Measurements from ENCODE around the gene DPAGT1. TPM values are rescaled to one million over a fixed set of nuclear protein-coding genes. Genes with fewer than 3 reads are reported as not detected.

DPAGT1 gene
- polyA plus RNA-seq, 3 donors = 37.0 to 54.2 (median 39.7) TPM

DNA sequence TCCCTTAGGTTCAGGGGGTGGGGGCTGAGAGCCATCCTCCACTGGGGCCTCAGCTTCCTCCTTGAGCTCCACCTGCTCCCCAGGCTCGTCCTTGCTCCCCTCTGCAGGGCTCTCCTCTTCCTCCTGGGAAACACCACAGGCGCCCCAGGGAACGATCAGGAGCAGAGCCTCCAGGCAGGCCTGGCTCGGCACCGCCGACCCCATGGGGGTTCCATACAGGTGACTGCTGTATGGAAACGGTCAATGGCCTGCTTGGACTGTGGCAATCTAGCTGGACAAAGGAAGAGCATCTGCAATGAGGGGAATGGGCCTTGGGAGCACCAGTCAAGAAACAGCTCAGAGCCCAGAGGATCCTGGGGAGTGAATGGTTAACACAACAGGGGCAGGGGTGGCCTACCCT is 52.6 kb downstream of the DPAGT1 start:
- H3K4me3 Mint-ChIP-seq = no peak overlapping the region
- H4K20me1 ChIP-seq (ENCODE audit: insufficient read depth, low read length) = no peaks in the 10 kb centered on the region
- H3K9ac ChIP-seq (ENCODE audit: insufficient read depth, low read length, poor library complexity, severe bottlenecking) = no peak overlapping the region
- H3K4me2 ChIP-seq (replicated peaks; ENCODE audit: extremely low read depth, low read length, poor library complexity, severe bottlenecking) = no peak overlapping the region
- H3K4me1 Mint-ChIP-seq = no peaks in the 10 kb centered on the region
- H3K36me3 Mint-ChIP-seq = peaks cover 91 to 100% of the 10 kb centered on the region in 2 donors
- H3K27ac Mint-ChIP-seq = peak overlapping the region in 2 of 7 donors; percentile 46 to 60
- no peaks in the 10 kb centered on the region for H3K9me3 ChIP-seq (replicated peaks in 1 of 2; ENCODE audit: control insufficient read depth in 1 of 2, insufficient read depth in 1 of 2, low read length in 2 of 2)
- H3K4me1 ChIP-seq (ENCODE audit: control insufficient read depth in 1 of 2, insufficient read depth in 2 of 2, low read length in 2 of 2) = no peaks in the 10 kb centered on the region
- no peak for DNase-seq
- 91% methylated on average over 6 of the region's 7 CpGs for WGBS (ENCODE audit: insufficient coverage)
- no peak overlapping the region for H2AFZ ChIP-seq (ENCODE audit: insufficient read depth, low read depth, low read length, poor library complexity, severe bottlenecking)
- TF ChIP-seq, protein P1, sequence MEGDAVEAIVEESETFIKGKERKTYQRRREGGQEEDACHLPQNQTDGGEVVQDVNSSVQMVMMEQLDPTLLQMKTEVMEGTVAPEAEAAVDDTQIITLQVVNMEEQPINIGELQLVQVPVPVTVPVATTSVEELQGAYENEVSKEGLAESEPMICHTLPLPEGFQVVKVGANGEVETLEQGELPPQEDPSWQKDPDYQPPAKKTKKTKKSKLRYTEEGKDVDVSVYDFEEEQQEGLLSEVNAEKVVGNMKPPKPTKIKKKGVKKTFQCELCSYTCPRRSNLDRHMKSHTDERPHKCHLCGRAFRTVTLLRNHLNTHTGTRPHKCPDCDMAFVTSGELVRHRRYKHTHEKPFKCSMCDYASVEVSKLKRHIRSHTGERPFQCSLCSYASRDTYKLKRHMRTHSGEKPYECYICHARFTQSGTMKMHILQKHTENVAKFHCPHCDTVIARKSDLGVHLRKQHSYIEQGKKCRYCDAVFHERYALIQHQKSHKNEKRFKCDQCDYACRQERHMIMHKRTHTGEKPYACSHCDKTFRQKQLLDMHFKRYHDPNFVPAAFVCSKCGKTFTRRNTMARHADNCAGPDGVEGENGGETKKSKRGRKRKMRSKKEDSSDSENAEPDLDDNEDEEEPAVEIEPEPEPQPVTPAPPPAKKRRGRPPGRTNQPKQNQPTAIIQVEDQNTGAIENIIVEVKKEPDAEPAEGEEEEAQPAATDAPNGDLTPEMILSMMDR (IDR thresholded peaks at IDR 0.05) = no peak
- intact Hi-C loops (cut with micrococcal nuclease) = no loop called here
- H3K4me3 ChIP-seq (replicated peaks in 1 of 3; ENCODE audit: low read depth in 2 of 3, low read length in 3 of 3) = no peak overlapping the region
- H3K79me2 ChIP-seq (ENCODE audit: insufficient read depth, low read length) = no peaks in the 10 kb centered on the region
- no peak overlapping the region for H3K27ac ChIP-seq (ENCODE audit: low read depth in 1 of 2, low read length in 2 of 2)
- no peaks in the 10 kb centered on the region for H3K27me3 ChIP-seq (ENCODE audit: control insufficient read depth in 2 of 2, insufficient read depth in 2 of 2, low read length in 2 of 2)
- H3K36me3 ChIP-seq (replicated peaks in 1 of 2; ENCODE audit: control insufficient read depth in 1 of 2, insufficient read depth in 2 of 2, low read length in 2 of 2) = peaks cover 68 to 99% of the 10 kb centered on the region in 2 donors
- H3K27me3 Mint-ChIP-seq (ENCODE audit: low read depth in 3 of 3) = peaks cover 0 to 1% (median 0%) of the 10 kb centered on the region in 3 donors
- no peaks in the 10 kb centered on the region for H3K9me3 Mint-ChIP-seq

DNA sequence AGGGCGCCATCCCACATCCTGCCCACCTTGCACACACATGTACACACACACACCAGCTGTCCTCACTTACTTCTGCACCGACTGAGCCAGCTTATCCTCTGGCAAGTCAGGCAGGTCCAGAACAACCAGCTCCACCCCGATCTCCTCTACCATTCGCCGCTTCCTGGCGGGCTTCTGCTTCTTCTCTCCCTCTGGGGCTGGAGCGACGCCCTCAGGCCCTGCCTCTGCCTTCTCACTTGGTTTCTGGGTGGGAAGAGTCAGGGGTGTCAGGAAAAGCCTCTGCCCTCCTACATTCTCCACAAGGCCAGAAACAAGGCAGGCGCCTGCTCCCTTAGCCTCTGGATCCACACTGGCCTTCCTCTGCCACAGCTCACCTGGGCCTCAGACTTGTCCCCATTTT is 53.0 kb downstream of the DPAGT1 start:
- no peaks in the 10 kb centered on the region for H3K79me2 ChIP-seq (ENCODE audit: insufficient read depth, low read length)
- peaks cover 64 to 95% of the 10 kb centered on the region in 2 donors for H3K36me3 ChIP-seq (replicated peaks in 1 of 2; ENCODE audit: control insufficient read depth in 1 of 2, insufficient read depth in 2 of 2, low read length in 2 of 2)
- H3K4me2 ChIP-seq (replicated peaks; ENCODE audit: extremely low read depth, low read length, poor library complexity, severe bottlenecking) = no peak overlapping the region
- no peak overlapping the region for H3K4me3 ChIP-seq (replicated peaks in 1 of 3; ENCODE audit: low read depth in 2 of 3, low read length in 3 of 3)
- intact Hi-C loops (cut with micrococcal nuclease) = no loop called here
- no peaks in the 10 kb centered on the region for H4K20me1 ChIP-seq (ENCODE audit: insufficient read depth, low read length)
- H3K9ac ChIP-seq (ENCODE audit: insufficient read depth, low read length, poor library complexity, severe bottlenecking) = no peak overlapping the region
- no peaks in the 10 kb centered on the region for H3K27me3 ChIP-seq (ENCODE audit: control insufficient read depth in 2 of 2, insufficient read depth in 2 of 2, low read length in 2 of 2)
- peaks cover 0 to 1% (median 0%) of the 10 kb centered on the region in 3 donors for H3K27me3 Mint-ChIP-seq (ENCODE audit: low read depth in 3 of 3)
- no peak overlapping the region for H3K4me3 Mint-ChIP-seq
- H3K9me3 ChIP-seq (replicated peaks in 1 of 2; ENCODE audit: control insufficient read depth in 1 of 2, insufficient read depth in 1 of 2, low read length in 2 of 2) = no peaks in the 10 kb centered on the region
- DNase-seq = peak in 1 of 3 donors; percentile 2
- H2AFZ ChIP-seq (ENCODE audit: insufficient read depth, low read depth, low read length, poor library complexity, severe bottlenecking) = no peak overlapping the region
- H3K9me3 Mint-ChIP-seq = no peaks in the 10 kb centered on the region
- H3K27ac Mint-ChIP-seq = peak overlapping the region in 1 of 7 donors; percentile 60
- H3K36me3 Mint-ChIP-seq = peaks cover 86 to 96% of the 10 kb centered on the region in 2 donors
- no peak overlapping the region for H3K27ac ChIP-seq (ENCODE audit: low read depth in 1 of 2, low read length in 2 of 2)
- WGBS (ENCODE audit: insufficient coverage) = no CpG with 5 or more reads among the region's 9 CpGs
- H3K4me1 Mint-ChIP-seq = no peaks in the 10 kb centered on the region
- H3K4me1 ChIP-seq (ENCODE audit: control insufficient read depth in 1 of 2, insufficient read depth in 2 of 2, low read length in 2 of 2) = no peaks in the 10 kb centered on the region
- TF ChIP-seq, protein P1 (IDR thresholded peaks at IDR 0.05) = no peak

All from CD14-positive monocyte (primary cell).